HG03432 (cell line): ENCODE results near the gene KCNMA1.

ENCODE experiments used
- ATAC-seq: cut with Tn5 transposase; IDR thresholded peaks from one replicate; pipeline ENCODE4 v1.9.1; 2021; ENCODE audit warnings: mild to moderate bottlenecking, moderate library complexity; ENCODE audit not compliant: unreplicated experiment

Gene KCNMA1

GRCh38 chr10:77106676-77107075 is 530.9 kb downstream of the KCNMA1 start:
- no peak for ATAC-seq

- no peak for ATAC-seq
Observed at GRCh38 chr10:77105761-77106221, 531.8 kb downstream of the KCNMA1 start.

GRCh38 chr10:77104459-77104980 is 533.1 kb downstream of the KCNMA1 start:
- no peak for ATAC-seq

GRCh38 chr10:77103213-77103612 is 534.4 kb downstream of the KCNMA1 start:
- ATAC-seq, result no peak

GRCh38 chr10:77101341-77101740 is 536.3 kb downstream of the KCNMA1 start:
- ATAC-seq, result no peak

DNA sequence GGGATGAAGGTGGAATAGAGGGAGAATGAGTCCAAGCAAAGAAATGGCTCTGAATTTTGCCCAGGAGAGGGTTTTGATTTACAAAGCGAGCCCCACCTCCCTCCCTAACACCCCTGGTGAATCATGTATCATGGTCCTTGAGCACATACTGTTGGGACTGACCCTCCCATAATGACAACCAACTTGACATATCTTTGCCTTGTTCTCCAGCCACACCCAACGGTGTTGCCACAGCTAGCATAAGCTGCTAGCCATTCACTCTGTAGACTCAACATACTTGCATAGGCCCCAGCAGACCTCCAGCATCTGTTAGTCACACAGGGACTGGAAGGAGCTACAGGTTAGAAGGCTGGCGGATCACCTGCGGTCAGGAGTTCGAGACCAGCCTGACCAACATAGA is 538.5 kb downstream of the KCNMA1 start:
- ATAC-seq, result no peak

GRCh38 chr10:77097625-77098024 is 540.0 kb downstream of the KCNMA1 start:
- no peak for ATAC-seq

GRCh38 chr10:77093126-77093525 is 544.5 kb downstream of the KCNMA1 start:
- no peak for ATAC-seq

DNA sequence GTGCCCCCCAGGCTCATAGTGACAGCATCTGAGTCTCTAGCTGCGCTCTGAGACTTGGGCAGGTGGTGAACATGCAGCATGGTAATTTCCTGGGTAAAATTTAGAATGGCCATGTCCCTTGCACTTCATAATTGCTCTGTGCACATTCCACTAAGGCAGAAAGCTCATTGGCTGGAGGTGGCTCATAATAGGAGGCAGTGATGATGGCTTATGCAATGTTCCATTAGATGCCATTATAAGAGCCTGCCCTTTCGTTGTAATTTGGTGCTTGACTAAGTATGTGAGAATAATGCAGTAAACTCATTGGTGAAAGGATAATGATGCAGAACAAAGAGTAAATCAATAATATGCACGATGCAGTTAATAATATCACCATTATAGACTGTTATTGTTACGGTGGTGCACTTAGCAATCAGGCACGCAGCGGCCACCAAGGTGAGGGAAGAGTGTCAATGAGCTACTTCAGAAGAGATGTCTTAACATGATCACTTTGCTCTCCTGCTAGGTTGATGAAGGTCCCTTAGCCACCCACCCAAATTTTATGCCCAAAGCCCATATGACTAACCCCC is 545.9 kb downstream of the KCNMA1 start:
- ATAC-seq, result no peak

GRCh38 chr10:77090381-77091356 is 546.9 kb downstream of the KCNMA1 start:
- ATAC-seq, result no peak

DNA sequence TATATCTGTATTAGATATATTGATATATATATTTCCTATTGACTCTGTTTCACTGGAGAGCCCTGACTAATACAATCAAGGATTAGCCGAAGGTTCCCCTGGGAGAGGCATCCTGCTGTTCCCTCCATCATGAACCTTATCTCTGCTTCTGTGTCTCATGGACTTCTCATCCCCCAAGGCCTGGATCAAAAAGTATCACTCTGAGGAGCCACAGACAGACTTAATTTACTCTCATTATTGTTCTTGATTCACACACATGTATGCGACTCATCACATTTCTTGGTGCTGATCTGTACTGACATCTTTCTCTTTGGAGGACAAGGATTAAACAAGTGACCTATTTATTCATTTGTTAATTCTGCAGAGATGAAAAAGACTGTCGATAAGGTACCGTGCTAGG is 550.2 kb downstream of the KCNMA1 start:
- ATAC-seq, result no peak

GRCh38 chr10:77086081-77086480 is 551.5 kb downstream of the KCNMA1 start:
- ATAC-seq, result no peak

GRCh38 chr10:77085344-77085743 is 552.3 kb downstream of the KCNMA1 start:
- no peak for ATAC-seq

DNA sequence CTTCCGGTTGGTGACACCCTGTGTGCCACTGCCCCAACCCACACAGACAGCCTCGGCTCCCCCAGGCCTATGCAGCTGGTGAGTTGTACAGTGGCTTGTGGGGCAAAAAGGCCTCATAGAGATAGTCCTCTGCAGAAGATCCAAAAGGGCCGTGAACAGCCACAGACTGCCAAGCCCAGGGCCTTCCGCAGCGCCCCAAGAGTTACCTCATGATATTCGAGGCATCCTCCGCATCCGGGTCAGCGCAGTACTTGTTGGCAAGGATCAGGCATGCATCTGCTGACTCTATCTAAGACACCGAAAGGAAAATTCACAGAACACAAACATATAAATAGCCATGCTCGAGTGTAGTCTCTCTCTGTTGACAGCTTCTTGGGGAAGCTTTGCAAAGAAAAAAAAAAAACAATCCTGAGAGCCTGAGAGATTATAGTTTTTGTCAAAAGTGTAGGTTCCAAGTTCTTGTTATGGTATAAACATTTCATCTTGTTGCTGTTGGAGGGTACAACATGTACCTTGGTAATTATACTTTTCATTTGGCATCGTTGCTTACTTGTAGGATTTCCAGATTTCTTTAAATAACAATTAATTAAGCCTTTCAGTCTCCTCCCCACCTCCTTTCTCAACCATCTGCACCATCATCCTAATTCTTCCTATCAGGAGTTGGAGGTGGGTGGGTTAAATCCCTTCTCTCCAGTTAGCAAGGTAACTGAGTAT is 553.0 kb downstream of the KCNMA1 start:
- ATAC-seq, result no peak

DNA sequence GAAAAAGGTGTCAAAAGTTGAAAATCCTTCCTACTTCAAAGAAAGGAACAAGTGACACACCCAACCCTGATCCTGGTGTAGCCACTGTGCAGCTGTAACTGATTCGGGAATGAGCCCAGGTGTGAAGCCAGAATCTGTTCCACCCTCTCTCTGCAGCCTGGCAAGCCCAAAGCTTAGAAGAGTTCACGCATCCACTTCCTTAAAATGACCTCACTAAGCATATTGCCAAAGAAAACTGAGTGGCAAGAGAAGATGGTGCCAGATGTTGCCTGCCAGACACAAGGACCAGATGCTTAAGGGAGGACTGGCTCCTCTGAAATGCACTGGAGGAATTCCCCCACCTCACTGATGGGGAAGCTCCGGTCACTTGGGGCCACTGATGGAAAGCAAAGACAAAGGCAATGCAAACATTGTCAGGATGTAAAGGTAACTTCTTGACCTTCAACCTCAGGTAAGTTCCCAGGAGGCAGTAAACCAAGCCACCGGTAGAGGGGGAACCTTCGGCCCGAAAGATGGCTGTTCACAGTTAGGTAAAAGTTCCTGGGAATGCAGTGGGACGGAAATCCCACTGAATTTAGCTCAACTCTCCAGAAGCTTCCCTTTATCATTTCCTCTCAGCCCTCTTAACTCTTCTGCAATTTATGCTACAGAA is 554.9 kb downstream of the KCNMA1 start:
- no peak for ATAC-seq

DNA sequence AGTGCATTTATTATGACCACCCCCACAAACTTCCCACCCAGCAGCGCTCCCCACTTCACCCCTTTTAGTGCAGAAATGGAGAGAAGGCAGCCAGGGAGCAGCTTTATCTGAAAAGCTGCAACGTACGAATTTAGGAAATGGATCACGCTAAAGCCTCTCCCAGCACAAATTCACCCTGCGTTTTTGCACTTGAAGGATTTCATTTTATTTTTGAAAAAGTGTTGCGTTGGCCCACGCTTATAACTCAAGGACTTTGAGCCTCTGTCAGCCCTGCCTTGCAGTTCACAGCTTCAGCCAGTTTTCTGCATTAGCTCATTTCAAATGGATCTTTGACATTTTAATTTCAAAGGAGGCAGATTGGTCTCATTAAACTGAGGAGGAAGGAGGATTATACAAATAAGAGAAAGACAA is 556.1 kb downstream of the KCNMA1 start:
- no peak for ATAC-seq

DNA sequence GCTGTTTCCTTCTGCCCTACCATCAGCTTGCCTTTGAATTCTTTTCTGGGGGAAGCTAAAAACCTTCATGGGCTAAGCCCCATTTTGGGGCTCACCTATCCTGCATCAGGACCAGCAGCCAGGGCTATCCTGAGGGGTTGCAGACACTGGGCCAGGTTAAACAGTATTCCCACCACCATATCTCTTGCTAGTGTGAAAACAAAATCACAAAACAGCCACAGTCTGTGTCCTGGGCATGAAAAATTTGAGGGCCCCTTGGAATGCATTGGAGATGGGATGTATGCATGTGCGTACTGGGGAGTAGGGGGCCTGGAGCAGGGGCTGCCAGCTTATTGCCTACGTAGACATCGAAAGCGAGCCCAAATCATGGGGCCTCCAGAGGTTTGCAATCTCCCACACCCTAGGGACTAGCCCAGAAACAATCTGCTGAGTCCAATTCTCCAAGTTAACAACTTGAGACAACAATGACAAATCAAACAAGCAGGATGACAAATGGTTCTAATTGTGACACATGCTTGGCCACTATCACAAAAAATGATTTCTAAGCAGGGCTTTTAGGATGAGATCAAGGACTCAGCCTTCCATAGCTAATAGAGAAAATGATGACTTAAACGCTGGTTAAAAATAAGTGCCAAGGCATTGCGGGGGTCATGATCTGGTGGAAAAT is 557.1 kb downstream of the KCNMA1 start:
- no peak for ATAC-seq

- no peak for ATAC-seq
Observed at GRCh38 chr10:77079592-77080300, 557.9 kb downstream of the KCNMA1 start.

GRCh38 chr10:77077316-77077945 is 560.2 kb downstream of the KCNMA1 start:
- ATAC-seq, result no peak
